ENCODE measurements around the gene ZC3H7B.

Gene ZC3H7B

DNA sequence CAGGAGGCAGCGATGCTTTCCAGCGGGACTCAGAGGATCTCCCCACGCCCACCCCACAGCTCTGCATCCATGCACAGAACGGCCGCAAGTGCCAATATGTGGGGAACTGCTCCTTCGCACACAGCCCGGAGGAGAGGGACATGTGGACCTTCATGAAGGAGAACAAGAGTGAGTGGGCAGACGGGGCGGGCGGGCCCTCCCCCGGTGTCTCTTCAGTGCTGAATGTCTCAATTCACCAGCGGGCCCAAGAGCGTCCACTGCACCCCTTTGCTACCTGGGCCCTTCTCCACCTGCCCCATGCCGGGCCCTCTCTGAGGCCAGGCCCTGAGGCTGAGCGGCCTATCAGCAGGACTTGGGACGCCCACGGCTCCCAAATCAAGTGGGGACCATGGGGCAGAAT, 54.6 kb downstream of the ZC3H7B start:
- no peak for DNase-seq (ENCODE audit: low read depth, low spot score)

DNA sequence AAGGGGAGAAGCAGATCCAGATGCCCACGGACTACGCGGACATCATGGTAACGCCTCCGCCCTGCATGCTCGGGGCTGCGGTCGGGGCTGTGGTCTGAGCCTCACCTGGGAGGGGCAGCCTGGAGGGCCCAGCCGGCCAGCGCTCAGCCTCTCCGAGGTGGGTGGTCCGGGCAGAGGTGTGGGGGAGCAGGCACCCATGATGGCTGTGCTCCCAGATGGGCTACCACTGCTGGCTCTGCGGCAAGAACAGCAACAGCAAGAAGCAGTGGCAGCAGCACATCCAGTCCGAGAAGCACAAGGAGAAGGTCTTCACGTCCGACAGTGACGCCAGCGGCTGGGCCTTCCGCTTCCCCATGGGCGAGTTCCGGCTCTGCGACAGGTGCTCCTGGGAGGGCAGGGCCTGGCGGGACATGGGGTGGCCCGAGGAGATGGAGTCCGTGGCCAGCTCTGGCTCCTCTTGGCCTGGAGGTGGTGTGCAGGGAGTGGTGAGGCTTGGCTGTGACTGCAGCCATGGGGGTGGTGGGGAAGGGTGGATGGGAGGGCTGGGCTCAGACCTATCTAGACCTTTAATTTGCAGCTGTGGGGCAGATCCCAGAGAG, 55.2 kb downstream of the ZC3H7B start:
- no peak for DNase-seq (ENCODE audit: low read depth, low spot score)

DNA sequence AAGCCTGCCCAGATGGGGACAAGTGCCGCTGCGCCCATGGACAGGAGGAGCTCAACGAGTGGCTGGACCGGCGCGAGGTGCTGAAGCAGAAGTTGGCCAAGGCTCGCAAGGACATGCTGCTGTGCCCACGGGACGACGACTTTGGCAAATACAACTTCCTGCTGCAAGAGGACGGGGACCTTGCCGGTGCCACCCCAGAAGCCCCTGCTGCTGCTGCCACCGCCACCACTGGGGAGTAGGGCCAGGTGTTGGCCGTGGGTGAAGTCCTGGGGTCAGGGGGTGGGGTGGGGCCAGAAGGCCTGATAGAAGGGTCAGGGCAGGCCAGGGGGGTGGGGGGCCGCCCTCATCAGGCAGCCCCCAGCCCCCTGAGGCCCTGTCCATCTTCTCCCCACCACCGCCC, 55.9 kb downstream of the ZC3H7B start:
- no peak for DNase-seq (ENCODE audit: low read depth, low spot score)

DNA sequence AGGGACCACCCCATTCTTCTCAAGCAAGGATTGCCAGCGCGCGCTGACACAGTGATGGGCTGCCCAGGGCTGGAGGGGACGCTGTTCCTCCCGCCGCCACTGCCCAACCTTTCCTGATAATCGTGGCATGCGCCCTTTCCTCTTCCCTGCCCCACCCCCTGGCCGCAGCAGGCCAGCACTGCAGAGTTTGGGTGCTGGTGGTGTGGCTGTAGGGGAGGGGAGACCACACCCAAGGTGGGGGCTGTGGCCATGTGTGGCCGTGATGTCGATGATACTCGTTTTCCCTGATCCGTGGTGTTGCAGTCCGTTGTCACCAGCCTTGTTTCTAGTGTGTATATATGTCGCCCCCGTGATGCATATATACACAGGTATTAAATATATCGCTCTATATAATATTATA, 57.6 kb downstream of the ZC3H7B start:
- no peak for DNase-seq (ENCODE audit: low read depth, low spot score)

DNA sequence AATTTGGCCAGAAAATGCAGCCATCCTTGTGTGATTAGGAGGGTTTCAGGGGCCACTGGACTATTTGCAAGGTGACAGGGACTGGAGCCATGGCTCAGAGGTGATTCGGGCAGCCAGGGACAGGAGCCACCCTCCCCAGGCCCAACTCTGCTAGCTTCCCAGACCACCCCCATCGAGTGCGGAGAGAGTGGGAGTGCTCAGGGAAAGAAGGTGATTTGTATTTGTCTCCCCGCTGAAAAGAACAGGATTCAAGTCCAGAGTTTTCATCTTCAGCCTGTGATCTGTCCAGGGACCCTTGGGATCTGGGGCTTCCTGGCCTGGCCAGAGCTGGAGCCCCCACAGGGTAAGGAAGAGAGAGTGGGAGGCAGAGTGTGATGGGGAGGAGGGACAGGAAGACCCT, 58.1 kb downstream of the ZC3H7B start:
- no peak for DNase-seq (ENCODE audit: low read depth, low spot score)

DNA sequence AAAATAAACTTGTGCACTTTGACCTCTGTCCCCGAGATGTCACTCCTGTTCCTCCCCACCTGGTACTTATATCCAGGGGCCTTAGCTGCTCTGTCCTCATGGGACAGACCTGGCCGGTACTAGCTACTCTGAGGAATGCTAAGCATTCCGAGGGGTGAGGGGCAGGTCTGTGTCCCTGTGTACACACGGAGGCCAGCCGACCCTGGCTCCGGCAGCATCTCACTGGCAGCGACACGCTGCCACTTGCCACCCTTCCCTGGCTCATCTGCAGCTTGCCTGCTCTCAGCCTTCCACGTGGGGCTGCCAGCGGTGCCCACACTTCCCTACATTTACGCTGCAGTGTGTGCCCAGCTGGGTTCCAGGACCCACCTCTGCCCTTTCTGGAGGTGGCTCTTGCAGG, 58.8 kb downstream of the ZC3H7B start:
- no peak for DNase-seq (ENCODE audit: low read depth, low spot score)

DNA sequence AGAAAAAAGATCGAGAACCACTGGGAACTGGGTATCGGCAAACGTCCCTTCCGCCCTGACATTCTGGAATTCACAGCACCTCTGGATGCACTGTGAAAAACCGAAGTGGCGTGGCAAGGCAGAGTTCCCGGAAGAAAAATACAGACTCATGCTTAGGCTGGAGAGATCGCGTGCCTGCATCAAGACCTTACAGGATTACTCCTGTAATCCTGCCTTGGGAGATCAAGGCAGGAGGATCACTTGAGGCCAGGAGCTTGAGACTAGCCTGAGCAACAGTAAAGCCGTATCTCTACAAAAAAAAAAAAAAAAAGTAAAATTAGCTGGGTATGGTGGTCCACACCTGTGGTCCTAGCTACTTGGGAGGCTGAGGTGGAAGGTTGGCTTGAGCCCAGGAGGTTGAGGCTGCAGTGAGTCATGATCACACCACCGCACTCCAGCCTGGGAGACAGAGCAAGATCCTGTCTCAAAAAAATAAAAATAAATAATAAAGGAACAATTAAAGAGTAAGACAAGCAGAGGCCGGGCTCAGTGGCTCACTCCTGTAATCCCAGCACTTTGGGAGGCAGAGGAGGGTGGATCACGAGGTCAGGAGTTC, 60.5 kb downstream of the ZC3H7B start:
- no peak for DNase-seq (ENCODE audit: low read depth, low spot score)

DNA sequence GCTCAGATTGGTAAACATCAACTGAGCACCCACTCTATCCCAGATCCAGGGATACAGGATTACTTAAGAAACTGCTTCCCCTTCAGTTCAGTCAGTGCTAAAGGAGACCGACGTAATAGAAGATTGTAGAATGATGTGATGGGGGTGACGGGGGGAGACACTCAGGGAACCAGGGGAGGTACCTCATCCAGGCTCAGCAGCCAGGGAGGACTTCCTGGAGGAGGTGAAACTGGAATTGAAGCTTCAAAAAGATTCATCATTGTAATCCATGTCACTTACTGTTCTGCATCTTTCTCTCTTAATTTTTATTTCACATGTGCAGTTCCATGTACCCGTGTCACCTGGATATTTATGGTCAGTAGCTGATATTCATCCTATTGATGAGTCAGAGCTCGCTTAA, 61.3 kb downstream of the ZC3H7B start:
- DNase-seq (ENCODE audit: low read depth, low spot score) = no peak

DNA sequence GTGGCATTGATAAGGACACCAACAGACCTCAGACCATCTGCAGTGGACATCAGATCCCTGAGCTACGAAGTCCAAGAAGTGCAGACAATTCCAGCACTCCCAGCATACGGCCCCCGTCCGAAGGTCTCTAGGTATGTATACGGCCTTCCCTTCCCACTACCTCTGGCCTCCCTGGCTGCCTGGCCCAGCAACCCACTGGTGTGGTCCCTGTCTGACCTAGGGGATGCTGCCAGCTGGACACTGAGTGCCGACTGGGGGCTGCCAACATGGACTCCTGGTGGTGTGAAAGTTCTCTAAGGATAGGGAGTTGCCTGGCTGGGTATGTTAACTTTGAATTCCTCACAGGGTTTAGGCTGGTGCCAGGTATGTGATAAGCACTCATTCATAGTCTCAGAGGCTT, 62.9 kb downstream of the ZC3H7B start:
- no peak for DNase-seq (ENCODE audit: low read depth, low spot score)

DNA sequence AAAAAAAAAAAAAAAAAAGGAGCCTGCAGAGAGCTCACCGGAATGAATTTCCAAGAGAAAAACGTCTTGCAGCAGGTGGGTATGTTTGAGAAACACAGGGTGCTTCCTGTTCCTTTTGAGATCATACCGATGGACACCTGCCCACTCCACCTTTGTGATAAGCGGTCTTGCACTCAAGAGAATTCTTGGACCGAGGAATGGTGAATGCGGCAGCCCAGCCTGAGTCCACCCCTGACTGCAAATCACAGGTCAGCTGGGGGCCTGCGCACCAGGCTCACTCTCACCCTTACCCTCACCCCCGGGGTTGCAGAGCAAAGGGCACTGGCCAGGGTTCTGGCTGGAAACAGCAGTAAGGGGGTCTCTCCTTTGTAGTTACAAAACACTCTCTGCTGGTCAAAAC, 63.6 kb downstream of the ZC3H7B start:
- DNase-seq (ENCODE audit: low read depth, low spot score) = no peak

DNA sequence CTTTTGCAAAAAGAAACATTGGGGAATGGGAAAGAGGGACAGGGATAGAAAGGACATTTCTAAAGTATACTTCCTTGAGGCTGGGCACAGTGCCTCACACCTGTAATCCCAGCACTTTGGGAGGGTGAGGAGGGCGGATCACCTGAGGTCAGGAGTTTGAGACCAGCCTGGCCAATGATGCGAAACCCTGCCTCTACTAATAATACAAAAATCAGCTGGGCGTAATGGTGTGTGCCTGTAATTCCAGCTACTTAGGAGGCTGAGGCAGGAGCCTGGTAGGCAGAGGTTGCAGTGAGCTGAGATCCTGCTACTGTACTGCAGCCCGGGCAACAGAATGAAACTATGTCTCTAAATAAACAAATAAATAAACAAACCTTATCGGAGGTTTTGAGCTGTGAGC, 64.1 kb downstream of the ZC3H7B start:
- no peak for DNase-seq (ENCODE audit: low read depth, low spot score)

DNA sequence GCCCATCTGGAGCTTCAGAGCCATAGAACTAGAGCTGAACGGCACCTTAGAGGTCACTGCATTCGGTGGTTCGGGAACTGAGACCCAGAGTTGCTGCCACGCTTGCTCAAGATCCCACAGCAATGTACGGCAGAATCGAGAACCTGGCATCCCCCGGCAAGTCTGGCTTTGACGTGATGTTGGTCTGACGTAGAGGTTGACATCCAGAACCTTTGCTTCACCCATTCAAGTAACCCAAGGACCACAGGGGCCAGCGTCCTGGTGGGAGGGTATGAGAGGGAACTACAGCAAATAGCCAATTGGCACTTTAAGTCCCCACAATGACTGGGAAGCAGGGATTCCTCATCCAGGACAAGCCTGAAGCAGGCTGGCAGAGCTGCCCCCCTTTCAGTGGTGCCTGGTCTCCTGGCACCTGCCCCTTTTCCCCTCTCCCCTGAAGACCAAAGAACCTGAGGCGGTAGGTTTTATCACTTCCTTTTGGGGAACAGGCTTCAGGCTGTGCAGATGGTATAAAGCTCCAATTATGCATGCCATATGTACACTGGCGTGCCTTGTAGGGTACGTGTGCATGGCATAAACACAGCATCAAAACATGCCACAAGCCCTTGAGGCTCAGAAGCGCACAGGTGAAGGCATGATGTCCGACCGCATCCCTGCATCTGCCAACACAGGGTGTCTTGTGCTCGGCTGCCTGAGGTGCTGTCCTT, 65.2 kb downstream of the ZC3H7B start:
- DNase-seq (ENCODE audit: low read depth, low spot score) = no peak

DNA sequence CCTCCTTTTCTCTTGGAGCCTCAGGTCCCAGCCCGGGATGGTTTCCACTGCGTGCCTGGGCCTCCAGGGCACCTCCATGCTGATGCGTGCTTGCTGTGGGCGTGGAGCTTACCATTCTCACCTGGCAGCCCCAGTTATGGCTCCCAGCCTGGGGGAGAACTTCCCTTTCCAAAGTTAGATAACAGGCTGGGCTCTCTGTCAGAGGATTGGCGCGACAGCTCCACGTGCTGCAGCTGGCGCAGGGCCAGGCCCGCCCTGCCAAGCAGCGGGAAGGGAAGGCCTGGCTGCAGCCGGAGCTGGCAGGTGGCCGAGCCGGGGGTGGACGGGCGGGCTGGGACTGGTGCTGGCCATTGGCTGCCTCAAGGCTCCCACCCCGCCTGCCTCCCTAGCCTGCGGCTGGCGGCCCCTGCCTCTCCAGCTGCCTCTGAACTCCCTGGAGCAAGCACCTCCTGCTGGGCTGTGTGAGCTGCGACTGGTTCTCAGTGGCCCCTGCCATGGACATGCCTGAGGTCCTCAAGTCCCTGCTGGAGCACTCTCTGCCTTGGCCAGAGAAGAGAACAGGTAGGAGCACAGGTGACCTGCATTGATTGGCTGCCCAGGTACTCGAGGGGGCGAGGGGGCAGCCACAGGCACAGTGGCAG, 65.8 kb downstream of the ZC3H7B start:
- peak; percentile 82 for DNase-seq (ENCODE audit: low read depth, low spot score)

DNA sequence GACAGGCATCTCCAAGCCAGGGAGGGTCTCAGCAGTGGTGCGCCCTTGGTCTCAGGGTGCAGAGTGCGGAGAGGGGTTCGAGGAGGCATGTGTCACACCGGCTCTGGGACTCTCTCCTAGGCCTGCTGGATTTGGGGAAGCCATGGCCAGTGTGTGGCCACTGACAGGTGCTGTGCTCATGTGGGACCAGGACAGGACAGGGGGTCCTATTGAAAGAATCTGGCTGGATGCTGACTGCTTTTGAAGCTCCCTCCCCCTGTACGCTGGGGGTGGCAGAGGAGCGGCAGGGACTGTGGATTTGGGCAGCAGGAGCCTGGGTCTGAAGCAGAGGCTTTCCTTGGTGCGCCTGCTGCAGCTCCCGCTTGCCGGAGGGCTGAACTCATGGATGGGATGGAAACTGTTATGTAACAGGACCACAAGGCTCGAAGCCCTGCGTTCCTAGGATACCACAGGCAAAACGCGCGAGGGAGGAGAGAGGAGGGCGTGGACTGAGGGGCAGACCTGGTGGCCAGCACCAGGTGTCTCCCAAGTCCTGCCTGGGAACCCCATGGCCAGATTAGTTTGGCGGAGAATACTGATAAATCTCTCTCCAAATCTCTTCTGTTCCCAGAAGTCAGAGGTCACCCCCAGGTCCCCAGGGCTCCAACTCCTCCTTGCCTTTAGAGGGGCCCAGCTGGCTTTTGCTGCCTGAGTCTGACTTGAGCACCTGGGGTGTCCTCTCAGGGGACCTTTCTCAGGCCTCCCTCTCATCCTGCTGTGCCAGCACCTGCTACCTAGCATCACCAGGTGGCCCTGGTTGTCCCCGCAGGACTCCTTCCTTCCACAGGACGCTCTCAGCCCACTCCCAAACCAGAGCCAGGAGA, 66.6 kb downstream of the ZC3H7B start:
- no peak for DNase-seq (ENCODE audit: low read depth, low spot score)

DNA sequence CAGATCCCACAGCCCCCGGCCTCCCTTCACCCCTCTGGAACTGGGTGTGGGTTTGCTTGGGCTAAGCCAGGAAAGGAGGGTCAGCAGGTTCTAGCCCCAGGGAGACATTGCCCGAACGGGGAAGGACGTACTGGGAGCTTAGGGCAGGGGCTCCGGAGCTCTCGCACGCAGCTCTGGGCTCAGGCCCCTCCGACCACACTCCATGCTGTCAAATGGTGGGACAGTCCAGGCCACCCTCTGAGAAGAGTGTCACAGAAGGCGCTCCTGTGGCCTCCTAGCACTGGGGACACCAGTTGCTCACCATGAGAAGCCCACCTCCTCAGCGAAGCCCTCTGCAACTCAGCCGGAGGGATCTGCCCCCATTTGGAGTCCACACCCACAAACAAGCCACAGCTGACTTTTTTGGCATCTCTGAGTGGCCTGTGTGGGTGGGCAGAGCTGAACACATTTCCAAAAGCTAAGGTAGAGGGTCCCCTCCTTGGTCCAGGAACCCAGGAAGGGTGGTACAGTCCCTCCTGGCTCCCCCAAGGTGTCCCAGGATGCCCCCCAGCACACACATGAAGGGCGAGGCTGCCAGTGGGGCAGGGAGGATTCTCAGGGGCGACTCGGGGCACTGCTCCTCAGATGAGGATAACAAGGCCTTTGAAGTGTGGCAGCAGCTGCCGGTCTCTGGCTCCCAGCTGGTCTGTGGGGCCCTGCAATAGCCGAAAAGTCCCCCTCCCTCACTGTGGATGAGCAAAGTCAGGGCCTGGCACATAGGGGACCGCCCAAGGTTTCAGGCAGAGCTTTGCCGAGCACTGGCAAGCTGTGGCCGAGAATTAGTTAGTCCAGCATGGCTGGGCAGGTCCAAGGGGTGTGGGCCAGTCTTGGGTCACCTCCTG, 67.5 kb downstream of the ZC3H7B start:
- DNase-seq (ENCODE audit: low read depth, low spot score) = no peak

DNA sequence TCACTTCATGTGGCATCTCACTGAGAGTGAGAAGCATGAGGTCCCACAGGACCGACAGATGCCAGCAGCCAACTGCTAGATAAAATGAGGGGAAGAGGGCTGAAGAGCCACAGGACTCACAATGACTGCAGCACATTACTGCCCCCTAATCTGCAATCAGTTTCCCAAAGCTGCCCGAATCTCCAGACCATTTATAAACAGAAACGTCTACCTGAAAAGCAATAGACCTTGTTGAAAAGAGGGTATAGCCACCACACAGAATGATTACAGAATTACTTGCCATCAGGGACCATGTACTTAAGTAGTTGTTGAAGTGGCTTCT, 68.1 kb downstream of the ZC3H7B start:
- no peak for DNase-seq (ENCODE audit: low read depth, low spot score)

DNA sequence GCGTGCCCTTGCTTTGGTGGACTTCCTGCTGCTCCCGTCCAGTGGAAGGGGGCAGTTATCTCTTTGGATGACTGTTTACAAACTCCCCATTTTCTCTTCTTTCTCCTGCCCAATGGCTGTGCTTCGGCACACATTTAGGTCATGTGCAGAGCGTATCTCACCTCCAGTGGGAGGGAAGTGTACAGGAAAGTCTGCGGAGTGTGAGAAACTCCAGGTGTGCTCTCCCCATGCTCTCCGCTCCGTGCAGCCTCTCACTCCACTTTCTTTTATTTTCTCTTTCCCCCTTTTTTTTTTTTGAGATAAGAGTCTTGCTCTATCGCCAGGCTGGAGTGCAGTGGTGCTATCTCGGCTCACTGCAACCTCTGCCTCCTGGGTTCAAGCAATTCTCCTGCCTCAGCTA, 68.5 kb downstream of the ZC3H7B start:
- DNase-seq (ENCODE audit: low read depth, low spot score) = no peak

DNA sequence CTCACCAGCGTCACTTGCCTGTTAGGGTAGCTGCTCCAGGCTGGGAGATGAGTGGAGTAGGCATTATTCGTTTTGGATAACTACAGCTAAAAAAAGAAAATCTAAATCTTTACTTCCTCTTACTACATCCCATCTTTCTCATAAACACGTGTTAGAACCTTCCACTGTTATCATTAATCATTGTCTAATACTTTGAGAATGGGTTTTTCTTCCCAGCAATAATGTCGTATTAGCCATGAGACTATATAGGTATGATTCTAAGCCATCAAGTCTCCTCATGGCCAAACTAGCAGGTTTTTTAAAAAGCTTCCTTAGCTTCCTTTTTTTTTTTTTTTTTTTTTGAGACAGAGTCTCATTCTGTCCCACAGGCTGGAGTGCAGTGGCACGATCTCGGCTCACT, 76.5 kb downstream of the ZC3H7B start:
- no peak for DNase-seq (ENCODE audit: low read depth, low spot score)

DNA sequence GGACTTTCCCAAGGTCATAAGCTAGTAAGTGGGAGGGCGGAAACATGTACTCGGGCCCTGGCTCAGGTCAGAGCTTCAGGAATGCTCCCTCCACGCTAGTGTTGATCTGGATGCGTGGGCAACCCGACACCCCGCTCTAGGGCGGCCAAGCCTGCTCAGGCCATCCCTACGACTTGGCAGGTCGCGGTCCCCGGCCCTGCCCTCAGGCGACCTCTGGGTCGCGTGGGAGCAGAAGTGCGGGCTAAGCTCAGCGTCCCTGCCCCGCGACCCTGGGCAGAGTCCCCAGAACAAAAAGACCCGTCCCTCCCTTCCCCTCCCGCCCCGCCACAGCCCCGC, 79.6 kb downstream of the ZC3H7B start:
- DNase-seq (ENCODE audit: low read depth, low spot score) = no peak

DNA sequence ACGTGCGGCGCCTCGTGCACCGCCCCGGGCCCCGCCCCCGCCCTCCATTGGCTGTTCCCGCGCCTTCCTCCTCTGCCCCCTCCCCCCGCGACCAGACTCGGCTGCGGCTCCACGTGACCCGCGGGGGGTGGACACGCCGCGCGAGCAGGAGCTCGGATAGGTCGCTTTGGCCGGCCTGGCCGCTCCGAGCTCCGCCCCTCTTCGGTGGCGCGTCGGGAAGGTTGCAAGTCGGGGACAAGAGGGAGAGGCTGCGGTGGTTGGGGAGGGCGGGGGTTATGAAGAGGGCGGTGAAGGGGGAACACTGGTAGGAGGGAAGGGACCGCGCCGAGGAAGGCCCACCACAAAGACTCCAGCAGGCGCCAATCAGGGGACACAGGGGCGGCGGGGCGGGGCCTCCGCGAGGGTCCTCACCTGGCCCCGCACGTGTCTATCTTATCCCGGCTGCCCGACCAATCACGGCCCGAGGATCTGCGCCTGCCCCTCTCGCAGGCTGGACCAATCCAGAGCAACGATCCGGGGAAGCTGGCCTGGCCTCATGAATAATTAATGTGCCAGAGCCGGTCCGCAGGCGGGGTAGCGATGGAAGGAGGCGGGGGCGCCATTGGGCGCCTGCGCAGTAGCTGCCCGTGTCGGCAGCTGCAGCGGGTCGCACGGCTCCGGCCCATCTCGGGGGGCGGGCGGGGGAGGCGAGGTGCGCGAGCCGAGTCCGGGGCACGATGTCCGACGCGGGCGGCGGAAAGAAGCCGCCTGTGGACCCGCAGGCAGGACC, 80.2 kb downstream of the ZC3H7B start, which contains the start of gene TEF:
Gene TEF (plus strand): TSS at position 614 of the 769 bp plus-strand sequence. CDS start 103 bp downstream, at position 717.
- DNase-seq (ENCODE audit: low read depth, low spot score) = peak; percentile 94

All from brain pericyte (primary cell).